GM19452 (cell line): ENCODE data around the gene NDC1.
"Not testable (repeated sequence)": the region's sequence is repeated elsewhere in the genome, so short reads cannot be mapped to it uniquely, and the experiment has no call there.

ENCODE experiments used
- ATAC-seq: cut with Tn5 transposase; IDR thresholded peaks from one replicate; pipeline ENCODE4 v1.9.1; 2021; ENCODE audit not compliant: unreplicated experiment

The NDC1 gene

DNA sequence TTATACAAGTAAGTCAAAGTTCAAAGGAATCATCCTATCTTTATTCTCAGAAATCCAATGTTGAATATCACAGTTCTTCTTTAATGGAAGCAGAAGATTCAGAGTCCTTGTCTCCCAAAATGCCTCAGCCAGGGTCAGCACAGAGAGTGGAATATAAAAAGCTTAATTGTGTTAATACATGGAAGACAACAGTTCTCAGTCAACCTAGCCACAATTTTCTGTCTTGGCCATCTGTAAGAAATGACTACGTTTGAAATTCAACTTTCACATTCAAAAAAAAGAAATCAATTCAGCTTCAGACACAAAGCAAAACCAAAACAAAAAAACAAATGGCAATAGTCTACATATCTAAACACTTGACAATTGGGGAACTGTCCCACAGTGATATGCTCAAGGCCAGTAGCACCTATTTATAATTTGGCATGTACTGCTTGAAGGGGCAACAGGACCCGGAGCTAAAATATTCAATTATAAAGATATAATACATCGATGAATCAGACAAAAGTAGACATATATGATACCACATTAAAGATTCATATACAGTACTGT lies 71.8 kb downstream of the NDC1 start:
- ATAC-seq: no peak

GRCh38 chr1:53765657-53766056 lies 72.4 kb downstream of the NDC1 start:
- no peak for ATAC-seq

GRCh38 chr1:53763911-53764310 lies 74.2 kb downstream of the NDC1 start:
- no peak for ATAC-seq

DNA sequence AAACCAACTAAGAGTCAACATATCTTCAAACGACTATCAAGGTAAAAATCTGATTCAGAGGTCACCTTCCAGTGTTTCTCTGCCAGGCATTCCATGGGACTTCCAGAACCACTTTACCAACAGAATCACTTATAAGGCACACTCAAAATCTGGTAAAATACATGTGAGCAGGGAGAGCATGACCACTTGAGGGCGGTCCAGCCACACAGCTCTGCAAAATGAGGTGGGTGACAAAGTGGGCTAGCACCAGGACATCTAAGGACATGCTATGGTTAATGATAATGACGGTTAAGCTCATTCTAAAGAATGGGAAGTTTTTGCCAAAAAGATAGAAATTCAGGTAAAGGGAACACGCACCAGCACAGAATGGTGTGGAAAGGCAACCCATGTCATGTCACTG lies 74.6 kb downstream of the NDC1 start:
- ATAC-seq: no peak

DNA sequence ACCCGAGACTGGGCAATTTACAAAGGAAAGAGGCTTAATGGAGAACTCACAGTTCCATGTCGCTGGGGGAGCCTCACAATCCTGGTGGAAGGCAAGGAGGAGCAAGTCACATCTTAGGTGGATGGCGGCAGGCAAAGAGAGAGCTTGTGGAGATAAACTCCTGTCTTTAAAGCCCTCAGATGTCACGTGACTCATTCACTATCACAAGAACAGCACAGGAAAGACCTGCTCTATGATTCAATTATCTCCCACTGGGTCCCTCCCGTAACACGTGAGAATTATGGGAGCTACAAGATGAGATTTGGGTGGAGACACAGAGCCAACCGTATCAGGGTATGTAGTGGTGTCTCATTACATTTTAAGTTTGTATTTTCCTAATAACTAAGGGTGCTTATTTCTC lies 77.6 kb downstream of the NDC1 start:
- ATAC-seq: not testable (repeated sequence)

DNA sequence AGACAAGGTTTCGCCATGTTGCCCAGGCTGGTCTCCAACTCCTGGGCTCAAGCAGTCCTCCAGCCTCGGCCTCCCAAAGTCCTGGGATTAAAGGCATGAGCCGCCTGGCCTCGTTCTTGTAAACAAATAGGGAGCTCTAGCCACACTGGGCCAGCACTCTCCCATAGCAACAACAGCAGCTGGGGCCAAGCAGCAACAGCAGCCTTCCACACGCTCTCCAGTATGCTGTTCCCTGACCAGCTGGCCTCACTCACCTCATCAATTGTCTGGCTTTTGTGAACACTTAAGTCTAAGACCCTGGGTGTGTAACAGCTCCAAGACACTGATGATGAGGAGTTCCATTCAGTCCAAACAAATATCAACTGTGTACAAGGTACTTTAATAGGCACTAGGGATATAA lies 82.2 kb downstream of the NDC1 start:
- ATAC-seq: no peak

DNA sequence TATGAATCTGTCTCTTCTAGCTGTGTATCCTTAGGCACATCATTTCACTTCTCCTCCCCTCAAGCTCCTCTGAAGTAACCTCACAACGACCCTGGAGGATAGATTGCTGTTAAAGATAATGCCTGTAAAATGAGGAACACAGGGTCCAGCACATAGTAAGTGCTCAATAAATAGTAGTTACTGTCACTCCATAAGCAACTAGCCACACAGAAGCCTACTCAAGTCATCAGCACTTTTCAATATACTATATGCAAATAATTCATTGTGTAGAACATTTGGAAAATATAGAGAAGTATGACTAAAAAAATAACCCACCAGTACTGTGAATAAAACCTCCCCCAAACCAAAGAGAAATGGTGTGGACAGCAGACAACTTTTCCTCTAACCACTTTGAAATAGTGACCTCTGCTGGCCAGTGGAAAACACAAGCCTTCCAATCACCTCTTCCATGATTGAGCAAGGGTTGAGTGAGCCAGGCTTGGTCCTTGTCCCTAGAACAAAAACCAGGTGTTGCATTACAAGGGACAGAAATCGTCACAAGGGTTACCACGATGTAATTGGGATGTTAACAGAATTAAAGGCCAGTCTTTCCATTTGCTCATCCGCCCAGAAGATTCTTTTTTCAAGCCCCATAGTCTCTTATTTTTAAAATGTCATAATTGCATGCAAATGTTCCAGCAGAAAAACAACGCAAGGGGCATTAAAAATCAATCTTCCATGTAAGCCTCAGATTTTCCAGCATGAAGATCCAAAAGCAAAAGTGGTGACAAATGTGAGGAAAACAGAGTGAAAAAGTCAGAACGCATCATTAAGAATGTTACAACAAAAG lies 83.4 kb downstream of the NDC1 start:
- no peak for ATAC-seq

- no peak for ATAC-seq
Measured at GRCh38 chr1:53752281-53752680, 85.8 kb downstream of the NDC1 start.

DNA sequence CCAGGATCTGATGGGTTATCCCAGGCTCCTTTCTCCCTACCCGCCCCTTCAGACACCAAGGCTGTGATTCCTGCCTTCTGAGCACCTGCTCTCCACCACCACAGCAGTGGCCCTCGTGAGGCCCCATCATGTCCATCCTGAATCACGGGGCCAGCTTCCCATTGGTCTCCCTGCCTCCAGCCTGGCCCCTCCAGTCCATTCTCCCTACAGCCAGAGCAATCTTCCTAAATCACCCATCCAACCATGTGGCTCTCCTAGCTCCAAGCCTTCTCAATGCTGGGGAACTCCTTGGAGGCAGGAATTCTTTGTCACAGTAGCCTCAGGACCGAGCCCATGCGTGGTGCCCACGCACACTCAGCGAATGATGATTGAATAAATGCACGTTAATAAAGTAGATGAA lies 90.3 kb downstream of the NDC1 start:
- no peak for ATAC-seq

DNA sequence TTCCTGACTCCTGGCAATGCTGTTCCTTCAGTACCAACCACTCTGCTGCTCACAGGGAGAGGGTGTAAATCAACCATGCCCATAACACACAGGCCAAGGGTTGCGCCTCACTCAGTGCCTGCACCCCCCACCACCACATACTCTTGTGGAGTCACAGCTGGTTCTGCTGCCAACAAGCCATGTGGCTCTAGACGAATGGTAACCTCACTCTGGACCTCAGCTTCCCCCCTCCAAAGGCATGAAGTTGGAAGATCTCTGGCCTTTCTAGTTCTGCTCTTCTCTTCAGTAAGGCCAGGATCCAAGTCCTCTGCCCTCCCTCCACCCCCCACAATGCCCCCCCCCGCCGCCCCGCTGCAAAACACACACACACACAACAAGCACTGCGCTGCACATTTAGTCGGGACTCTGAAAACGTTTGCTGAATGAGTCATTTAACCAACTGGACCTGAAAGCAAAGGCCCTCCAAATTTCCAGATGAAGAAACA lies 97.4 kb downstream of the NDC1 start:
- ATAC-seq: no peak

DNA sequence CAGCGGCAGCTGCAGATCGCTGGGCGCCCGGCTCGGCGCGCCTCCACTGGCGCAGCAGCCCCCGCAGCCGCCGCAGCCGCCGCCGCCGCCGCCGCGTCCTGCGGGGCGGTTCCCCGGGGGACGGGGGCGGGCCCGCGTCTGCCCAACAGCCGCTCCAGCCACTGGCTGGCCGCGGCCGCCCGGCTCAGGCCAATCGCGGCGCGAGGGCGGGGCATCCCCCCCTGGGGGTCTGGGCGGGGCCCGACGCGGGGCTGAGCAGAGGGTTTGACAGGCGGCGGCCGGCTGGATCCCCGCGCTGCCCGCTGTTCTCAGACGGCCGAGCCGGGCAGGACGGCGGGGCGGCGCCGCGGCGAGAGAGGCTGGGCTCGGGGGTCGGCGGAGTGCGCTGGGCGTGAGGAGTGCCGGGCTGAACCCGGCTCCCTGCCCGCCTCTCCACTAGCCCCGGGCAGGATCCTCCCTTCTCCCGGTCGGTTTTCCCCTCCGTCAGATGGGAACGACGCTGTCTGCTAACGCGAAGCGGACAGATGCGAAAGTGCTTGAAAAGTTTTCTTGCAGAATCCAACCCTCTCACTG lies 98.9 kb downstream of the NDC1 start, which contains the start of gene GLIS1:
GLIS1 (minus strand) TSS at position 56 of the 573 bp plus-strand sequence. CDS start 1,100 bp downstream, outside the sequence.
- ATAC-seq: peak; percentile 91

- ATAC-seq: peak; percentile 29
Measured at GRCh38 chr1:53738205-53739108, 99.6 kb downstream of the NDC1 start.

DNA sequence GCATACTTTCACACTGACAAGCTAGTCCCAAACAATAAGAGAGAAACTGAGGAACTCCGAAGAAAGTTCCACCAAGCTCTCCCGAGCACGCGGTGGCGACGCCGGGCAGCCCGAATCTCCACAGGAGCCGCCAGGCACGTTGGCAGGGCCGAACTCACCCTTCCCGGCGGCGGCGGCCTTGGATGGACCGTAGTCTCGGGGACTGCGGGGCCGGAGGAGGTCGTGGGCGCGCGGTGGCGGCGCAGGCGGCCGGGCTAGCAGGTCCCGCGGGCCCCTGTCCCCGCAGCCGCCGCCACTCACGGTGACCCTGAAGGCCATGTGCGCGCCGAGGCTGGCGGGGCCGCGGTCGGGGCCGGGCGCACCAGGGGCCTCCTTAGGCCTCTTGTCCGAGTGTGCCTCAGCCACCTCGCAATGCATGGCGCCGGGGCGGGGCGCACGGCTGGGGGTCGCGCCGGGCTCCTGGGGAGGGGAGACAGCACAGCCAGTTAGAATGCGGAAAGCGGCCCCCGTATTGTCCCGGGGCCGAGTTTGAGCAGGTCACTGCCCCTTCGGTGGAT lies 100.4 kb downstream of the NDC1 start:
- no peak for ATAC-seq

DNA sequence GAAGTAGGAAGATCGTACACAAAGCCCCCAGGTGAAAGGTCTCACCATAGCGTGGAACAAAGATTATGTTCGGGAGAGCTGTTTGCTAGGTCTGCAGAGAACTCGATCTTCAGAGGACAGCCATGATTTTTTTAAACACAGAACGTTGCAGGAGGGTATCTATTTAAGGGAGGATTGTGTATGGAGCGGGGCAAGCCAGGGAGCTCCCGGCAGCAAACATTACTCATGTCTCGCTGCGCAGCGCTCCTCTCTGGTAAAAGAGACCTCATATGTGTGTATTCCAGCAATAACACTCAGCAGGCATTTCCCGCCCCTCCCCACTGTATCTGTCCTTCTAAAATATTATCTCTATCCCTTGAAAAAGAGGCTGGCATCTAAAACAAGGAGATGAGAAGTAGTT lies 101.8 kb downstream of the NDC1 start:
- ATAC-seq: no peak

DNA sequence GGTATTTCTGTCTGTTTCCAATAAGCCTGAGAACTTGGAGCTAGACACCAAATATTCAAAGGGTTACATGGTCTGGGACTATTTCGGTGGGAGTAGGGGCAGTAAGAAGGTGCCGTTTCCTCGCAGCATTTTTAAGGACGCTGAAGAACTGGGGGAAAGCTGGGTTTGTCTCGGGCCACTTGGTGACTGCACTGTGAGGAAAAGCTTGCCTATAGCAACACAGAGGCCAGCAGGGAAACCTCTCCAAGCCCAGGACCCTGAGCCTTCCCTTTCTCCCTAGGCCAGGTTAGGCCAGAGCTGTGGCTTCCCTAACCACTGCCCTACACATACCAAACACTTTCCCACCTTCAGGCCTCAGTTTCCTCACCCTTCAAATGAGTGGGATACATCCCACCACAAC lies 102.4 kb downstream of the NDC1 start:
- ATAC-seq: no peak

GRCh38 chr1:53735261-53735660 lies 102.8 kb downstream of the NDC1 start:
- no peak for ATAC-seq

- no peak for ATAC-seq
Measured at GRCh38 chr1:53734650-53735211, 103.4 kb downstream of the NDC1 start.

- no peak for ATAC-seq
Measured at GRCh38 chr1:53733975-53734649, 104.0 kb downstream of the NDC1 start.

DNA sequence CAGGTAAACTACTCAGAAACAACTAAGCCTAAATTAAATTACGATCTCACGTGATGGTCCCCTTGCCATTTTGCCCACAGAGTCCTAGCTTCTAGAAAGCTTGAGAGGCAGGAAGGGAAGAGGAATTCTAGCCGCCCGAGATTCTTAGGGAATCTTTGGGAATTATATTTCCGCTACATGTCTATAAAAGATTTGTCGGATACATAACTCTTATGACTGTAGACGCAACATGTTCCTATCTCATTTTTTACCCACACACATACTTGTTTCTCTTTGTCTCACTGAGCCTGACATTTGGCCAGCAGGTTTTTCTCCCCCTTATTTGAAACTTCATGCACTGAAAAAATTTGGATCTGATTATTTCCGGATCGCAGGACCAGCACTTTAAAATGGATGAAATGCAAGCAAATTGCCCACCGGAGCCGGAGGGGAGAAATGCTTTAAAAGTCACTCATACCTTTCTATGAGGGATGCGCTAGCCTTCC lies 104.6 kb downstream of the NDC1 start:
- no peak for ATAC-seq

DNA sequence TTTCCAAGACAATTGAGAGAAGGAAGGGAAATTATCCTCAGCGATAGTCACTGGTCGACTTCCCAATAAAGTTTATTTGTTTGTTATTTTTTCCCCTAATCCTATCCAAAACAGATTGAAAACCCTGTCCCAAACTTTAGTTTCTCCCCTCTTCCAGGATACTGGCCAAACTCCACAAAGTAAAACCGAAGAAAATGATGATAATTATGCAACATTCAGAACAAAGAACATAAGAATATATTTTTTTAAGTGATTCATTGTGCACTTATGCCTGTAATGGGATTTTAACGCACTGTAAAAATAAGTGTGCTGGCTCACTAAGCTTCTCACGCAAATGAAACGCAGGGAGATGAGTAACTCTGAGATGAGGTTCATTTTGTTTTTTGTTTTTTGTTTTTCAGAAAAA lies 105.2 kb downstream of the NDC1 start:
- no peak for ATAC-seq
